Hepatocyte (in vitro differentiated cells): ENCODE measurements around the gene FBXL20.

Experiments used
- EZH2phosphoT487 ChIP-seq: fragments of 200-600 bp; sonication (generic); IDR thresholded peaks from one replicate; pipeline ENCODE4 v1.6.1; 2018; ENCODE audit warnings: antibody characterized with exemption, mild to moderate bottlenecking, low read depth, moderate library complexity; ENCODE audit not compliant: unreplicated experiment, severe bottlenecking
- TF ChIP-seq, protein P1 (sequence below): fragments of 200-600 bp; sonication (generic); IDR thresholded peaks from 2 replicates; pipeline ENCODE4 v1.5.1; 2016; ENCODE audit warnings: antibody characterized with exemption, mild to moderate bottlenecking; ENCODE audit not compliant: poor library complexity

DNA sequence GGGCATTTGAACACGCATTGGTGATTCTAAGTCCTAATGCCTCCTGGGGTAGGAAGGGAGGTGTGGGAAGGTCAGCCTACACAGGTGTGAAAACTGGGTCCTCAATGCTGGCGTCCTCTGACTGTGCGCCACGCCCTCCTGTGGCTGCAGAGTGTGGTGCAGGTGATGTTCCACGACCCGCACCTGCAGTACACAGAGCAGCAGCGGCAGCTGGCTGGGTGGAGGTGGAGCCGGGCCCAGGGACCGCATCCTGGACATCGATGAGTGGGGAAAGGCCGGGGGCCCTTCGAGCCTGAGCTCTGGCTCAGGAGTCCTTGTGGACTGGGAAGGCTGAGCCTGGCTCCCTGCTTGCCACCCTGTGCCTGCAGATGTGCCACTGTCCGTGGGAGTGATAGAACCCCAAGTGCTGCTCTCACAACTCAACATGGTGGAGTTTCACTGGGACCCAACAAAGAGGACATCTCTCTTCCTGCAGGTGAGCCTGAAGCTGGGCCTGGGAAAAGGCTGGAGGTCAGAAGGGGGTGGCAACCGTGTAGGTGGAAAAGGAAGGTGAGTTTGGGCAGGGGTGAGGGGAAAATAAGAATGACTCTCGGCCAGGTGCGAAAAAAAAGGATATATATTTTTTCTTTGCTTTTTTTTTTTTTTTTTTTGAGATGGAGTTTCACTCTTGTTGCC lies 161.6 kb downstream of the FBXL20 start:
- TF ChIP-seq, protein P1, sequence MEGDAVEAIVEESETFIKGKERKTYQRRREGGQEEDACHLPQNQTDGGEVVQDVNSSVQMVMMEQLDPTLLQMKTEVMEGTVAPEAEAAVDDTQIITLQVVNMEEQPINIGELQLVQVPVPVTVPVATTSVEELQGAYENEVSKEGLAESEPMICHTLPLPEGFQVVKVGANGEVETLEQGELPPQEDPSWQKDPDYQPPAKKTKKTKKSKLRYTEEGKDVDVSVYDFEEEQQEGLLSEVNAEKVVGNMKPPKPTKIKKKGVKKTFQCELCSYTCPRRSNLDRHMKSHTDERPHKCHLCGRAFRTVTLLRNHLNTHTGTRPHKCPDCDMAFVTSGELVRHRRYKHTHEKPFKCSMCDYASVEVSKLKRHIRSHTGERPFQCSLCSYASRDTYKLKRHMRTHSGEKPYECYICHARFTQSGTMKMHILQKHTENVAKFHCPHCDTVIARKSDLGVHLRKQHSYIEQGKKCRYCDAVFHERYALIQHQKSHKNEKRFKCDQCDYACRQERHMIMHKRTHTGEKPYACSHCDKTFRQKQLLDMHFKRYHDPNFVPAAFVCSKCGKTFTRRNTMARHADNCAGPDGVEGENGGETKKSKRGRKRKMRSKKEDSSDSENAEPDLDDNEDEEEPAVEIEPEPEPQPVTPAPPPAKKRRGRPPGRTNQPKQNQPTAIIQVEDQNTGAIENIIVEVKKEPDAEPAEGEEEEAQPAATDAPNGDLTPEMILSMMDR: peak; percentile 54
- no peak for TF ChIP-seq EZH2phosphoT487
